GM23248 (cell line): ENCODE measurements around the gene TGFBR3L.

Source experiments
- EZH2 ChIP-seq: fragments of 200-600 bp; sonication (generic); IDR thresholded peaks from 2 replicates; pipeline ENCODE4 v1.6.1; 2018; ENCODE audit warnings: antibody characterized with exemption, mild to moderate bottlenecking; ENCODE audit not compliant: insufficient read depth, poor library complexity, severe bottlenecking
- EZH2phosphoT487 ChIP-seq: fragments of 200-600 bp; sonication (generic); IDR thresholded peaks from 2 replicates; pipeline ENCODE4 v1.6.1; 2018; ENCODE audit warnings: antibody characterized with exemption, moderate library complexity, mild to moderate bottlenecking, low read depth; ENCODE audit not compliant: insufficient read depth

DNA sequence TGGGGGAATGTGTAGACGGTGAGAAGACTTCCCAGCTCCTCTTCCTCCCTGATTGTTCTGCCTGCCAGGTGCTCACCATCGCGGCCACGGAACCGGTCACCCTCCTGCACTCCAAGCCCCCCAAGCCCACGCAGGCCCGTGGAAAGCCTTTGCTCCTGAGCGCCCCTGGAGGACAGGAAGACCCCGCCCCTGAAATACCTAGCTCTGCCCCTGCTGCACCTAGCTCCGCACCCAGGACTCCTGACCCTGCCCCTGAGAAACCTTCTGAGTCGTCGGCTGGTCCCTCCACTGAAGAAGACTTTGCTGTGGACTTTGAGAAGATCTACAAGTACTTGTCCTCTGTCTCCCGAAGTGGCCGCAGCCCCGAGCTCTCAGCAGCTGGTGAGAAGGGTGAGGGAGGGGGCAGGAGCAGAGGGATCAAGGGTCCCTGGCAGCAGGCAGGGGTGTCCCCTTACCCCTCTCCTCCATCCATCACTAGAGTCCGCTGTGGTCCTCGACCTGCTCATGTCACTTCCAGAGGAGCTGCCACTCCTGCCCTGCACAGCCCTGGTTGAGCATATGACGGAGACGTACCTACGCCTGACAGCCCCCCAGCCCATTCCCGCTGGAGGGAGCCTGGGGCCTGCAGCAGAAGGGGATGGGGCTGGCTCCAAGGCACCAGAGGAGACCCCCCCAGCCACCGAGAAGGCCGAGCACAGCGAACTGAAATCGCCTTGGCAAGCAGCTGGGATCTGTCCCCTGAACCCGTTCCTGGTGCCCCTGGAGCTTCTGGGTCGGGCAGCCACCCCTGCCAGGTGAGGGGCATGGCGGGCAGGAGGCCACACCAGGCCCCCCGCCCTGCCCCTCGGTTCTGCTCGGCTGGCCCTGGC lies 7.6 kb downstream of the TGFBR3L start:
- TF ChIP-seq EZH2: no peak
- TF ChIP-seq EZH2phosphoT487: no peak
